Activated T-helper 1 cell treated with anti-CD3 and anti-CD28 coated beads, Interleukin-12 subunit alpha, Interleukin-12 subunit beta, Interleukin-2, Interleukin-4 antibody, amounts not matched to agents 30 ng/mL and 10 ng/mL and 1 ng/mL, durations not matched to agents 14 hours and 24 hours and 36 hours (primary cell): Measurements from ENCODE around the gene TBC1D22A. TPM values are rescaled to one million over a fixed set of nuclear protein-coding genes. Genes with fewer than 3 reads are reported as not detected.

Source experiments
- DNase-seq: peaks from one replicate; pipeline ENCODE4 v3.0.0; 2021; ENCODE audit warnings: low spot score
- H3K27ac Mint-ChIP-seq: one replicate; pipeline ENCODE4 v1.8.0; 2021; ENCODE audit warnings: mild to moderate bottlenecking, mixed read lengths
- H3K27me3 Mint-ChIP-seq: one replicate; pipeline ENCODE4 v1.8.0; 2022; ENCODE audit warnings: mild to moderate bottlenecking, moderate library complexity, mixed read lengths; ENCODE audit not compliant: insufficient read depth
- H3K36me3 Mint-ChIP-seq: one replicate; pipeline ENCODE4 v1.8.0; 2021; ENCODE audit warnings: low read depth, mixed read lengths
- H3K4me1 Mint-ChIP-seq: one replicate; pipeline ENCODE4 v1.8.0; 2021; ENCODE audit warnings: low read depth, mixed read lengths
- H3K4me3 Mint-ChIP-seq: one replicate; pipeline ENCODE4 v1.8.0; 2021; ENCODE audit warnings: mild to moderate bottlenecking, moderate library complexity, mixed read lengths
- H3K9me3 Mint-ChIP-seq: one replicate; pipeline ENCODE4 v1.8.0; 2021; ENCODE audit warnings: mixed read lengths
- intact Hi-C: fragments of 100-400 bp; cut with micrococcal nuclease; formaldehyde crosslinking; loops from one replicate; pipeline ENCODE4 v1.15.1; 2024
- total RNA-seq: library from RNA; stranded (reverse); gene quantifications from 2 replicates; pipeline ENCODE4 v1.2.3, GENCODE V29; 2022

TBC1D22A gene
- total RNA-seq, 1 donor from 2014 or later: 42.4 TPM

DNA sequence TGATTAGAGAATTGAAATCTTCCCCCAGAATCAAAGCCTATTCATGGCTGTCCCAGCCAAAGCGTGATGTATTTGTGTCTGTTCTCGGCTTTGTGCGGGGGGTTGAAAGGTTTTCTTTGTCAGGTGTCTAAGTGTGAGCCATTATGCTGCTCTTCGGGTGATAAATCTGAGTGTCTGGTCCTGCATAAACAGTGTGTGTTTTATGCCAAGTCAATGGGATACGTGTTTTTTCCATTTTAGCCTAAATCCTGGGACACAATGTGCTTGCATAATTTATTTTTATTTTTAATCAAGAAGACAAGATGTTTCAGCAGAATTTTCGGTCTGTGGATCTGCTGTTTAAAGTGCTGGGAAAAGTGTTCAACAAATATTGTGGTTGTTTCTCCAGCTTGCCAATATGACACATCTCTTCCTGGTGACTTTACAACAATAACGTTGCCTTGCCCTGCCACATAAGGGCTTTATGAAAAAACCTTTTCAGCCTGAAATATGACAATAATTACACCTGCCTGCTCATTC is 267.8 kb downstream of the TBC1D22A start:
- H3K27ac Mint-ChIP-seq: no peak overlapping the region
- no peaks in the 10 kb centered on the region for H3K9me3 Mint-ChIP-seq
- no peaks in the 10 kb centered on the region for H3K27me3 Mint-ChIP-seq
- DNase-seq: no peak
- H3K4me3 Mint-ChIP-seq: no peak overlapping the region
- H3K36me3 Mint-ChIP-seq: no peaks in the 10 kb centered on the region
- intact Hi-C loops: no loop called here
- H3K4me1 Mint-ChIP-seq: no peaks in the 10 kb centered on the region

DNA sequence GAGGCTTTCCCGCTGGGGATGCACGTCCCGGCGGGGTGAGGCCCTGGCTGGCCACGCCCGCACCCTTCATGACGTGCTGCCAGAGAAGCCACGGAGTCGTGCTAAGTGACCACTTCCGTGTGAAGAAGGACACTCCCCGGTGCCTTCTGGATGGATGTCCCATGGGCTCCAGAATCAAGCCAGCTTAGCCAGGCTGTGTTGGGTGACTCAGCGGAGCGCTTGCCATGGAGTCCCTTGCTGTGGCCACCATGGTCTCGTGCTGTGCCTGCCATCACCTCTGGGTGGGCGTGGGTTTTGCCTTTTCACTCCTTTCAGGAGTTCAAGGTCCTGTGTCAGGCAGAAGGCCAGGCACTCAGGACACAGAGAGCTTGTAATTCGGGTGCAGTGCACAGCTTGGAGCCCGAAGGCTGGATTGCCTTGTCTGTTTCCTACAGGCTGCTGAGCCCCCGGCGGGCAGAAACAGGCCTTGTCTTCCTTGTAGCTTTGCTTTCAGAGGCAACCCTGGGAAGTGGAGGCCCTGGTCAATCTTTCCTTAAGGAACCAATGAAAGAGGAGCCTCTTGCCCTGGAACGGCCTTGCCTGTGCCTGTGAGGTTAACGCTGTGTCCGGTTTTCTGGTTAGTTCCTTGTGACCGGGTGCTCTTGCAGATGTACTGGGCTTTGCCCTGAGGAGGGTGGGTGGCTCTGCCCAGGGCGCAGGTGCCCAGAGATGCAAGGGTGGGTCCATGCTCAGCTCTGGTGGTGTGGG is 268.6 kb downstream of the TBC1D22A start:
- no peak overlapping the region for H3K27ac Mint-ChIP-seq
- DNase-seq: no peak
- H3K4me3 Mint-ChIP-seq: no peak overlapping the region
- no peaks in the 10 kb centered on the region for H3K9me3 Mint-ChIP-seq
- H3K27me3 Mint-ChIP-seq: no peaks in the 10 kb centered on the region
- intact Hi-C loops: no loop called here
- no peaks in the 10 kb centered on the region for H3K36me3 Mint-ChIP-seq
- H3K4me1 Mint-ChIP-seq: no peaks in the 10 kb centered on the region

DNA sequence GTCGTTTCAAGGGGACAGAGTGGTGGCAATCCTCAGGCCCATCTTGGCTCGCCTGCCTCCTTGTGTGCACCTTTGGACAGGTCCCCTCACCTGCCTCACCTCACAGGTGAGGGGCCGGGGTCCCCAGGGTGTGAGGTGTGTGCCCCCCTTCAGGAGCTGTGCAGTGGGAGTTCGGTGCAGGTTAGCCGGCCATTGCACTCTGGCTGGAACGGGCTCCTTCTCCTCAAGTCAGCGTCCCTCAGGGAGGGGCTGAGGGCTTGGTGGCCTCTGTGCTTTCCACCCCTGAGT is 269.1 kb downstream of the TBC1D22A start:
- intact Hi-C loops: no loop called here
- no peak for DNase-seq
- H3K27me3 Mint-ChIP-seq: no peaks in the 10 kb centered on the region
- H3K4me1 Mint-ChIP-seq: no peaks in the 10 kb centered on the region
- H3K4me3 Mint-ChIP-seq: no peak overlapping the region
- H3K27ac Mint-ChIP-seq: no peak overlapping the region
- H3K9me3 Mint-ChIP-seq: no peaks in the 10 kb centered on the region
- no peaks in the 10 kb centered on the region for H3K36me3 Mint-ChIP-seq

DNA sequence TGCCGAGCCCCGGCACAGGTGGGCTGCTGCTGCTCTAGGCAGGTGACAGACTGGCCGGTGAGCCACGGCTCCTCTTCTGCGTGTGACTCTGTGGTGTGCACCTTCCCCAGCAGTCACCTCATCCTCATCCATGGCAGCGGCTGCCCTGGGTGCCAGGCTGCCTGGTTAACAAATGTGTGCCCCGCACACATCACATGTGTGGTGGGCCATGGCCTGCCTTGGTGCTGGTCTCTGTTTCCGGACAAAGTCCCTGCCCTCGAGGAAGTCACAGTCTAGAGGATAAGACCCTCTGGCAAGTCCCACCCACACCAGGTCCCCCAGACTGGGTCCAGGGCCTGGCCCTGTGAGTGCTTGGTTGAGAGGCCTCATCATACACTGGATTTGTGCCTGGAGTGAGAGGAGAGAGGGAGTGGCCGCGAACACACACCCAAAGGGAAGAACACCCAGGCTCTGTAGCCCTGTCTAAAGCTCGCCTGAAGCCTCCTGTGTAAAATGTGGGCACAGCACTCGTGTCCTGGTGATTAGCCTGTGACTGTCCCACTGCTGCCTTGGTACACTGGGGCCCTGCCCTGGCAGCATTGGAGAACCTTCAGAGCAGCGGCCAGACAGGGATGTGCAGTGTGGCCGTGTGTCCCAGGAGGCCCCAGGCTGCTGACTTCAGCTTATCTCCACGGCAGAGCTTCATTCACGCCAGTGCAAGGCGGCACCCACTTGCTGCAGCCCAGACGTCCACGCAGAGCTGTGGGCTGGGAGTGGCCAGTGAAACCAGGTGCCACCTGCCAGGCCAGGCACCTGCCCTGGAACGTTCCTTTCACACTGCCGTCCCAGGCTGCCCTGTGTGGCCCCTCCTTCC is 269.9 kb downstream of the TBC1D22A start:
- no peak overlapping the region for H3K4me3 Mint-ChIP-seq
- intact Hi-C loops: no loop called here

DNA sequence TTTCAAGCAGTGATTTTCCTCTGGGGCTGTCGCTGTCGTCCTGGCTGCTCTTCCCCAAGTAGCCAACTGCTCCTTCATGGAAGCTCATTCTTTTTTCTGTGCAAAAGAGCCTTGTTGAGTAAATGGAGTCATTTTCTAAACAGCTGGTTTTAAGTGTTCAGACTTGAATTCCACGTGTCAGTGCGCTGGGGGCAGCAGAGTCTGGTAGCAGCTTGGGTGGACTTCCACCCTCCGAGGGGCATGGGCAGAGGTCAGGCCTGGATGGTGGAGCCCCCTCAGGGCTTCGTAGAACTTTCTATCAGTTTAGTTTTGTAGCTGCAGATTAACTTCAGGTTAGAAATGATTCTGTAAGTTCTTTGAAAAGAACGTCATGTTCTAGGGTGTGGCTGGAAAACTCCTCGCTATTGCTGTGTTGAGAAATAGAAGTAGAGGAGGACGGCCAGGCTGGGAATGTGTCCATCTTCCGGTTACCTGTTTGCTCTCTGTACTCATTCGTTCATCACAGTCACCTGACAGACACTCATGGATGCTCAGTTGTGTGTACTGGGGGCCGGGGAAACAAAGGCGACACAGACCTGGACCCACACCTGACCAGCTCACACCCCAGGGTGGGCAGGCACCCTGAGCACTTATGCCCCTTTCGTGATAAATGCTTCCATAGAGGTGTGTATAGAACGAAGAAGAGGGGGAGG is 270.7 kb downstream of the TBC1D22A start:
- Mint-ChIP-seq H3K27ac (no peak overlapping the region), H3K27me3 (no peaks in the 10 kb centered on the region), H3K4me3 (no peak overlapping the region), H3K9me3 (no peaks in the 10 kb centered on the region), H3K36me3 (no peaks in the 10 kb centered on the region), H3K4me1 (no peaks in the 10 kb centered on the region)
- DNase-seq: no peak
- intact Hi-C loops: no loop called here

More for the DNA sequence above, 269.9 kb downstream of the TBC1D22A start:
- Mint-ChIP-seq H3K4me1 (no peaks in the 10 kb centered on the region), H3K9me3 (no peaks in the 10 kb centered on the region), H3K36me3 (no peaks in the 10 kb centered on the region), H3K27ac (no peak overlapping the region), H3K27me3 (no peaks in the 10 kb centered on the region)
- no peak for DNase-seq

DNA sequence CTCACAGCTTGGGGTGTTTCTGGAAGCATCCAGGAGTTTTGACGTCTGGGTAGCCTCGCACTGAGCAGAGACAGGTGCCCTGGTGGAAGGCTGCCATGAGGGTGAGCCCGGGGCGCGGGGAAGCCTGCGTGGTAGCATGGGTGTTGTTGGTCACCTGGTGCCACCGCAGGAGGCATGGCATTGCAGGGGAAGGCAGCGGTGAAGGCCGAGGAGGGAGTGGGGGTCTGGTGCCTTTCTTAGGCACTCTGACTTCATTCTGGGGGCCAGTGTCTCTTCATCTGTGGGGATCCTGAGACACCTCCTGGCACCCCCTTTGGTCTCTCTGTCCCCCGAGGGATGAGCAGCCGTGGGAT is 271.2 kb downstream of the TBC1D22A start:
- H3K4me3 Mint-ChIP-seq: no peak overlapping the region
- no peaks in the 10 kb centered on the region for H3K4me1 Mint-ChIP-seq
- H3K27me3 Mint-ChIP-seq: no peaks in the 10 kb centered on the region
- H3K27ac Mint-ChIP-seq: no peak overlapping the region
- DNase-seq: no peak
- H3K9me3 Mint-ChIP-seq: no peaks in the 10 kb centered on the region
- H3K36me3 Mint-ChIP-seq: no peaks in the 10 kb centered on the region
- intact Hi-C loops: no loop called here

DNA sequence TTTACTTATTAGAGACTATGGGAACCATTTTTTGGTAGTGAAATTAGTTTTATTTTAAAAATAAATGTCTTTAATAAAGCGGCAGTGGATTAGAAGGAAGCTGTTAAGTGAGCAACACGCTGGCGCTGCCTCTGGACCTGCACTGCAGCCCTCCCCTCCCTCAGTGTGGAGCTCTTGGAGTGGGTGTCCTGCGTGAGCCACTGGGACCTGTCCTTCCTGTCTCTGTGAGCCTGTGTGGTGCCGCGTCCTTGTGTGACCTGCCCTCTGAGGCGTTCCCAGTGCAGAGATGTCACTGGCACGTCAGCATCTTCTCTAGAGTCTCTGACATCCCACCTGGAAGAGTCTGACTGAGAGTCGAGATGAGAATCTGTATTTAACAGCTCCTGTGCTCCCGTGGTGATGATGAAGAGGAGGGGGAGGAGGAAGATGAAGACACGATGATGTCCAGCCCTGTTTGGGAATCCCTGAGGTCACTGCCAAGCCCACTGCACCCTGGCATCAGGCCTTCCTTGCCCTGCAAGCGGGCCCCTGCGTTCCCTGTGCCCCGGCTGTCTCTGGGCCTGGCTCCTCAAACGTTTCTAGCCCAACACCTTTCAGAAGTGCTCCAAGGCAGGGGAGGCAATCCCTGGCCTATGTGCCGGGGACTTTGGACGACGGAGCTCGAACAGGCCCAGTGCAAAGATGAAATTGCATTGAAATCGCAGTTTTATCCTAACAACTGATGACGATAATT is 271.8 kb downstream of the TBC1D22A start:
- H3K27me3 Mint-ChIP-seq: no peaks in the 10 kb centered on the region
- H3K27ac Mint-ChIP-seq: no peak overlapping the region
- H3K4me3 Mint-ChIP-seq: no peak overlapping the region
- H3K4me1 Mint-ChIP-seq: no peaks in the 10 kb centered on the region
- no peak for DNase-seq
- intact Hi-C loops: no loop called here
- H3K9me3 Mint-ChIP-seq: no peaks in the 10 kb centered on the region
- no peaks in the 10 kb centered on the region for H3K36me3 Mint-ChIP-seq

DNA sequence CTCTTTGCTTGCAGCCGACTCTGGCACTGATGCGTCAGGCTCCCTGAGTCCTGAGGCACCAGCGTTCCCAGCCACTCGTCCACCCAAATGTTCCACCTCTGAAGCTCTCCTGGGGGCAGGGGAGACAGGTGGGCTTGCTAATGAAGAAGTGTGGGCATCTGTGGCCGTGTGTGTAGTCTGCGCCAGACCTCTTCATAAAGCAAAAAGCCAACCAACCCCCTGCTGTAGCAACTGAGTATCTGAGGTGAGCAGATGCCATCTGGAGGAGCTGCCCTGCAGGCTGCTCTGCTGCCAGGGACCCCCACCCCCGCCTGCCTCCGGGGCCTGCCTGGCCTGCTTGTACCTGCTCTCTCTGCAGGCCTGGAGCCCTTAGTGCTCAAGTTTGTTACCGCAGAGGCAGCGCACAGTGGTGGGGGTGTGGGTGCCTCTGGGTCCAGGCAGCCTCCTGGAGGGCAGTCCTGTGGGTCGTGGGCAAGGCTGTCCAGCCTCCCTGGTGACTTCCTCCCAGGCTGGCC is 272.5 kb downstream of the TBC1D22A start:
- no peaks in the 10 kb centered on the region for H3K4me1 Mint-ChIP-seq
- H3K27me3 Mint-ChIP-seq: no peaks in the 10 kb centered on the region
- no peak overlapping the region for H3K4me3 Mint-ChIP-seq
- intact Hi-C loops: no loop called here
- no peak for DNase-seq
- H3K27ac Mint-ChIP-seq: no peak overlapping the region
- no peaks in the 10 kb centered on the region for H3K9me3 Mint-ChIP-seq
- H3K36me3 Mint-ChIP-seq: no peaks in the 10 kb centered on the region

DNA sequence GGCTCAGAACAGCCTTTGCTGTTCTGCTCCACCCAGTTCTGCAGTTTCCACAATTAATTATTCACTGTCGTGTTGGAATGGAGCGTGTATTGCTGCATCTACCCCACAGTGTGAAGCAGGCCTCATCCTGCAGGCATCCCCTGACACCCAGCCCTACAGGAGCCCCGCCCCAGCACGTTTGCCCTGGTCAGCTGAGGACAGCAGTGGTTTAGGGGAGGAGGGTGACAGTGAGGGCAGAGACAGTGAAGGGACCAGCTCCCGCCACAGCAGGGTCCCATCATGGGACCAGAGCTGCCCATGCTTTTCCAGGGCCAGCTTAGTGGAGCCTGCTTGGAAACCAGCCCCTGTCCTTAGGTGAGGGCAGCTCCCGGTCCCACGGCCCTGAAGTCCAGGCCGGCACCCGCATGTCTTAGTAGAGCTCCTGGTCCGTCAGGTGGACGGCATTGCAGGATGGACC is 273.0 kb downstream of the TBC1D22A start:
- intact Hi-C loops: no loop called here
- no peaks in the 10 kb centered on the region for H3K36me3 Mint-ChIP-seq
- no peaks in the 10 kb centered on the region for H3K27me3 Mint-ChIP-seq
- H3K27ac Mint-ChIP-seq: no peak overlapping the region
- no peaks in the 10 kb centered on the region for H3K9me3 Mint-ChIP-seq
- no peaks in the 10 kb centered on the region for H3K4me1 Mint-ChIP-seq
- DNase-seq: no peak
- no peak overlapping the region for H3K4me3 Mint-ChIP-seq

DNA sequence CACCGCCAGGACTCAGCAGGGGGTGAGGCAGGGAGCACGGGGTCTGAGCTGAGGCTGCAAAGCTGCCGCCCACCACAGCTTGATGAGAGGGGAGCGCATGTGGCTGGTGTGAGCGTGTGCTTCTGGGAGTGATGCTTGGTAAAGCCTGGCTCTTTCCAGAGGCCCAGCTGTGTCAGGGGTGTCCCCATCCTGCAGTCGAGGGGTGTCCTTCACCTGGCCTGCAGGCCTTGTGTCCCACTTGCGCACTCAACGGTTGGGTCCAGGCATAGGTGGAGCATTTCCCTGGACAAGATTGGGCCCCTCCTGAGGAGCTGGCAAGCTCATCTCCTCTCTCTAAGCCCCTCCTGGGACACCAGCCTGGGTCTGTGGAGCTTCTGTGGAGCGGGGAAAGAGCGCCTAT is 273.9 kb downstream of the TBC1D22A start:
- Mint-ChIP-seq H3K27ac (no peak overlapping the region), H3K4me1 (no peaks in the 10 kb centered on the region), H3K36me3 (no peaks in the 10 kb centered on the region), H3K27me3 (no peaks in the 10 kb centered on the region), H3K9me3 (no peaks in the 10 kb centered on the region), H3K4me3 (no peak overlapping the region)
- DNase-seq: no peak
- intact Hi-C loops: no loop called here

DNA sequence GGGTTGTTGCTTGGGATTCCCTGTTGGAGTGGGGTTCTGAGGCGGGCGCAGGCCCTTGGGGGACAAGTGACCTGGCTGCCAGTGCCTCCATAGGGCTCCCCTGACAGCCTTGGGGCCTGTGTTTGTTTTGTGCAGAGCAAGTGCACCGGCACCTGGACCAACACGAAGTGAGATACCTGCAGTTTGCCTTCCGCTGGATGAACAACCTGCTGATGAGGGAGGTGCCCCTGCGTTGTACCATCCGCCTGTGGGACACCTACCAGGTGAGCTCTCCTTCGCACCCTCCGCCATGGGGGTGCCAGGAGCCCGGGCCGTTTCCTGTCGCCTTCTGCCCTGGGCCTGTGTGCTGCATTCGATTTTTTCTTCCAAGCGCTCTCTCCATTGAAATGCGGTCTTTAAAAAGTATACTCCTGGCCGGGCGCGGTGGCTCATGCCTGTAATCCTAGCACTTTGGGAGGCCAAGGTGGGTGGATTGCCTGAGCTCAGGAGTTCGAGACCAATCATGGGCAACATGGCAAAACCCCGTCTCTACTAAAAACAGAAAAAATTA is 274.6 kb downstream of the TBC1D22A start:
- Mint-ChIP-seq H3K4me3 (no peak overlapping the region), H3K27me3 (no peaks in the 10 kb centered on the region), H3K4me1 (no peaks in the 10 kb centered on the region), H3K9me3 (no peaks in the 10 kb centered on the region), H3K27ac (no peak overlapping the region), H3K36me3 (no peaks in the 10 kb centered on the region)
- DNase-seq: no peak
- intact Hi-C loops: no loop called here

DNA sequence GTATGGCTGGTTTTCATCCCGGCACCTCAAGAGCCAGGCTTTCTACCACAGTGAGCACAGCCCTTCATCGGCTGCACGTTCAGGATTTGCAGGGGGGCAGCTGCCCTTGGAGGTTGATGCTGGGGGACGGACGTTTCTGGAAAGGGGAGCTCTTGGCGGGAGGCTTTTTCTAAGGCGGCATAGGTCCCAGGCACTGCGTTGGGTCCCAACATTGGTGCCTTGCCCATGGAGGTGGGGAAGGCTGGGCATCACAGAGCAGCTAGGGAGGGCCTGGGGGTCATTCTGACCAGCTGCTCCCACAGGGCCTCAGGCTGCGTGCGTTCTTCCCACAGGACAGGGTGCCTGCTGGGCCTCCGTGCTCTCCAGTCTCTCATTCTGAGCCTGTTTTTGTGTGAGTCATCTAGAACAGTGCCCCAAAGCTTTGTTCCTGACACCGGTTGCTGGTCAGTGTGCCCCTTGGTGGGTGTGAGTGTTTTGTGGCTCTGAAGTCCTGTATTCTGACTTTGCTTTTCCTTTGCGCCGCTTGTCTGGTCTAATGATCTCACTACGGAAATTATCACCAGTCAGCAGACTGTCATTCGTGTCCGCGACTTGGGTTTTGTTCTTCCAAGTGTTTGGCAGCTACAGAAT is 275.9 kb downstream of the TBC1D22A start:
- H3K4me3 Mint-ChIP-seq: no peak overlapping the region
- no peak overlapping the region for H3K27ac Mint-ChIP-seq
- H3K27me3 Mint-ChIP-seq: no peaks in the 10 kb centered on the region
- intact Hi-C loops: no loop called here
- no peaks in the 10 kb centered on the region for H3K9me3 Mint-ChIP-seq
- H3K36me3 Mint-ChIP-seq: no peaks in the 10 kb centered on the region
- H3K4me1 Mint-ChIP-seq: peaks cover under 1% of the 10 kb centered on the region
- DNase-seq: no peak
